Peyer's patch (tissue), 4 donors: ENCODE data around the gene NAT14.

ENCODE experiments used
- POLR2A ChIP-seq, 2 donors: fragments of 450-650 bp; IDR thresholded peaks; one replicate each; pipeline ENCODE4 v1.5.1; 2017; ENCODE audit warnings: antibody characterized with exemption in 2 of 2, mild to moderate bottlenecking in 2 of 2, moderate library complexity in 2 of 2
- TF ChIP-seq, protein P1 (sequence below), 6 experiments: fragments of 450-650 bp in 4 of 6; fragments of 200-600 bp in 2 of 6; sonication (generic) in 1 of 6; IDR thresholded peaks; one replicate each; pipeline ENCODE4 v1.5.1; 2017 to 2019; ENCODE audit warnings: antibody characterized with exemption in 6 of 6, mild to moderate bottlenecking in 3 of 6, moderate library complexity in 1 of 6

DNA sequence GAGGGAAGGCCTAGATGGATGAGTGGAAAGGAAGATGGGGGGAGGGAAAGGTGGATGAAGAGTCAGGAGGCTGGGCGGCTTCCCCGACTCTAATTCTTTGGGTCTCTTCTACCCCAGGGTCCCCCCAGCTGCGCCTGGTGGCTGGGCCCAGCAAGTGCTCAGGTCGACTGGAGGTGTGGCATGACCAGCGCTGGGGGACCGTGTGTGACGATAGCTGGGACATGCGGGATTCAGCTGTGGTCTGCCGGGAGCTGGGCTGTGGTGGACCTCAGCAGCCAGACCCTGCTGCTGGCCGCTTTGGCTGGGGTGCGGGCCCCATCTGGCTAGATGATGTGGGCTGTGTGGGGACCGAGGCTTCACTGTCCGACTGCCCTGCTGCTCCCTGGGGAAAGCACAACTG, 12.8 kb downstream of the NAT14 start:
- TF ChIP-seq, protein P1, sequence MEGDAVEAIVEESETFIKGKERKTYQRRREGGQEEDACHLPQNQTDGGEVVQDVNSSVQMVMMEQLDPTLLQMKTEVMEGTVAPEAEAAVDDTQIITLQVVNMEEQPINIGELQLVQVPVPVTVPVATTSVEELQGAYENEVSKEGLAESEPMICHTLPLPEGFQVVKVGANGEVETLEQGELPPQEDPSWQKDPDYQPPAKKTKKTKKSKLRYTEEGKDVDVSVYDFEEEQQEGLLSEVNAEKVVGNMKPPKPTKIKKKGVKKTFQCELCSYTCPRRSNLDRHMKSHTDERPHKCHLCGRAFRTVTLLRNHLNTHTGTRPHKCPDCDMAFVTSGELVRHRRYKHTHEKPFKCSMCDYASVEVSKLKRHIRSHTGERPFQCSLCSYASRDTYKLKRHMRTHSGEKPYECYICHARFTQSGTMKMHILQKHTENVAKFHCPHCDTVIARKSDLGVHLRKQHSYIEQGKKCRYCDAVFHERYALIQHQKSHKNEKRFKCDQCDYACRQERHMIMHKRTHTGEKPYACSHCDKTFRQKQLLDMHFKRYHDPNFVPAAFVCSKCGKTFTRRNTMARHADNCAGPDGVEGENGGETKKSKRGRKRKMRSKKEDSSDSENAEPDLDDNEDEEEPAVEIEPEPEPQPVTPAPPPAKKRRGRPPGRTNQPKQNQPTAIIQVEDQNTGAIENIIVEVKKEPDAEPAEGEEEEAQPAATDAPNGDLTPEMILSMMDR (IDR thresholded peaks at IDR 0.05), result no peak
- no peak for TF ChIP-seq POLR2A (IDR thresholded peaks at IDR 0.05)
